OCI-LY1 (cell line): ENCODE measurements around the gene CACNA2D1.

Experiments used
- CTCF ChIP-seq: fragments of 200-600 bp; sonication (generic), shearing (Covaris generic); IDR thresholded peaks from 2 replicates; pipeline ENCODE4 v1.5.1; 2017; ENCODE audit warnings: mild to moderate bottlenecking, antibody characterized with exemption, low read length, moderate library complexity, mixed read lengths
- EZH2 ChIP-seq: fragments of 200-600 bp; sonication (generic), shearing (Covaris generic); IDR thresholded peaks from 2 replicates; pipeline ENCODE4 v1.8.0; 2017; ENCODE audit warnings: borderline replicate concordance, mixed run types, mild to moderate bottlenecking, antibody characterized with exemption, low read length, moderate library complexity, mixed read lengths

- TF ChIP-seq CTCF, result no peak
- no peak for TF ChIP-seq EZH2
Measured at GRCh38 chr7:82266081-82266480, 177.5 kb downstream of the CACNA2D1 start.
